Mammary epithelial cell (primary cell): ENCODE results near the gene PHOSPHO2.

Experiments used
- EZH2 ChIP-seq: IDR thresholded peaks from 2 replicates; pipeline ENCODE4 v1.6.1; 2012; ENCODE audit warnings: low read length, inconsistent platforms, borderline replicate concordance
- TF ChIP-seq, protein P1 (sequence below), 2 donors: IDR thresholded peaks in 1 of 2; conservative IDR thresholded peaks in 1 of 2; 2 replicates each; pipeline ENCODE4 v1.5.1; 2011 to 2012; ENCODE audit warnings: inconsistent platforms in 2 of 2, low read length in 2 of 2, mild to moderate bottlenecking in 2 of 2, control low read depth in 1 of 2, low read depth in 1 of 2; ENCODE audit not compliant: insufficient read depth in 1 of 2; ENCODE audit errors: extremely low read depth in 1 of 2

DNA sequence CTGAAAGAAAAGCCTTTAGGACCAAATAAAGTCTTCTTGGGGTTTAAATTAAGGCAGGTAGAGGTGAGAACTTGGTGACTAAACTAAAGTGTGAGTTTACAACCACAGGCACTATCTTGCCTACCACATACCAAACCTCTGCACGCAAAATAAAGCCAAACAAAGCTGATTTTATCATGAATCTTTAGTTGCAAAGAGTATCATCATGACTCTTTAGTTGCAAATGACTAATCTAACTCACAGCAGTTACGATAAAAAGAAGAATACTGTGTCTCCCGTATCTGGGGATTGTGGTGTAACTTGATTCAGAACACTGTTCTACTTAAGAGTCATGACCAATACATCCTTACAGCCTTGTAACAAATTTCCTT is 11.2 kb upstream of the PHOSPHO2 start:
- TF ChIP-seq, protein P1, sequence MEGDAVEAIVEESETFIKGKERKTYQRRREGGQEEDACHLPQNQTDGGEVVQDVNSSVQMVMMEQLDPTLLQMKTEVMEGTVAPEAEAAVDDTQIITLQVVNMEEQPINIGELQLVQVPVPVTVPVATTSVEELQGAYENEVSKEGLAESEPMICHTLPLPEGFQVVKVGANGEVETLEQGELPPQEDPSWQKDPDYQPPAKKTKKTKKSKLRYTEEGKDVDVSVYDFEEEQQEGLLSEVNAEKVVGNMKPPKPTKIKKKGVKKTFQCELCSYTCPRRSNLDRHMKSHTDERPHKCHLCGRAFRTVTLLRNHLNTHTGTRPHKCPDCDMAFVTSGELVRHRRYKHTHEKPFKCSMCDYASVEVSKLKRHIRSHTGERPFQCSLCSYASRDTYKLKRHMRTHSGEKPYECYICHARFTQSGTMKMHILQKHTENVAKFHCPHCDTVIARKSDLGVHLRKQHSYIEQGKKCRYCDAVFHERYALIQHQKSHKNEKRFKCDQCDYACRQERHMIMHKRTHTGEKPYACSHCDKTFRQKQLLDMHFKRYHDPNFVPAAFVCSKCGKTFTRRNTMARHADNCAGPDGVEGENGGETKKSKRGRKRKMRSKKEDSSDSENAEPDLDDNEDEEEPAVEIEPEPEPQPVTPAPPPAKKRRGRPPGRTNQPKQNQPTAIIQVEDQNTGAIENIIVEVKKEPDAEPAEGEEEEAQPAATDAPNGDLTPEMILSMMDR (conservative IDR thresholded peaks at IDR 0.05 in 1 of 2, IDR thresholded peaks at IDR 0.05 in 1 of 2; ENCODE audit: extremely low read depth in 1 of 2, insufficient read depth in 1 of 2, low read depth in 1 of 2, low read length in 2 of 2), result no peak
- no peak for TF ChIP-seq EZH2
